Testis (tissue), 3 donors: Measurements from ENCODE around the gene RCOR3. TPM values are rescaled to one million over a fixed set of nuclear protein-coding genes. Genes with fewer than 3 reads are reported as not detected.

Experiments
- DNase-seq: peaks from one replicate; pipeline ENCODE4 v3.0.0-alpha.2; 2019
- H3K27ac ChIP-seq, 2 donors: fragments of 200-600 bp; sonication (generic); one replicate each; pipeline ENCODE4 v1.5.1; 2019
- H3K27me3 ChIP-seq: fragments of 200-600 bp; sonication (generic); one replicate; pipeline ENCODE4 v1.5.1; 2019
- H3K36me3 ChIP-seq: fragments of 200-600 bp; sonication (generic); one replicate; pipeline ENCODE4 v1.5.1; 2017; ENCODE audit warnings: low read depth; ENCODE audit errors: missing control alignments
- H3K4me1 ChIP-seq: fragments of 200-600 bp; sonication (generic); one replicate; pipeline ENCODE4 v1.5.1; 2019
- H3K4me3 ChIP-seq, 2 donors: fragments of 200-600 bp; sonication (generic); one replicate each; pipeline ENCODE4 v1.5.1; 2017 to 2019
- H3K9me3 ChIP-seq: fragments of 200-600 bp; sonication (generic); one replicate; pipeline ENCODE4 v1.5.1; 2017
- POLR2A ChIP-seq: fragments of 450-650 bp; IDR thresholded peaks from one replicate; pipeline ENCODE4 v1.6.1; 2017; ENCODE audit warnings: antibody characterized with exemption, mild to moderate bottlenecking, moderate library complexity
- WGBS, 2 donors: methylation state at CpG; one replicate each; pipeline ENCODE4 v1.1.5; 2018; 5-methylcytosine and 5-hydroxymethylcytosine counted together
- intact Hi-C: fragments of 100-400 bp; cut with DNase I; formaldehyde crosslinking; loops from one replicate; pipeline ENCODE4 v1.15.1; 2023; ENCODE audit warnings: low total_unique reads
- polyA plus RNA-seq: library from polyadenylated mRNA; stranded (reverse); fragments of 350-450 nt; fragmentation: Illumina TruSeq; extraction: RNeasy Lipid Tissue Mini Kit (QIAGEN cat#74804); gene quantifications from one replicate; pipeline ENCODE4 v1.2.3, GENCODE V29; 2014; ENCODE audit warnings: low read depth, low replicate concordance; ENCODE audit not compliant: insufficient read depth
- total RNA-seq, 2 donors: library from RNA; depleted of rRNA; stranded (reverse); fragments of >200 nt; gene quantifications; one replicate each; pipeline ENCODE4 v1.2.3, GENCODE V29; 2016
- TF ChIP-seq, protein P1 (sequence below), 3 experiments: fragments of 450-650 bp in 2 of 3; fragments of 200-600 bp in 1 of 3; sonication (generic) in 1 of 3; IDR thresholded peaks; one replicate each; pipeline ENCODE4 v1.5.1; 2016 to 2019; ENCODE audit warnings: antibody characterized with exemption in 3 of 3, mild to moderate bottlenecking in 2 of 3, moderate library complexity in 1 of 3

The RCOR3 gene
- total and polyA plus RNA-seq, 3 donors from 2014 or later, result 114 to 141 (median 128) TPM

DNA sequence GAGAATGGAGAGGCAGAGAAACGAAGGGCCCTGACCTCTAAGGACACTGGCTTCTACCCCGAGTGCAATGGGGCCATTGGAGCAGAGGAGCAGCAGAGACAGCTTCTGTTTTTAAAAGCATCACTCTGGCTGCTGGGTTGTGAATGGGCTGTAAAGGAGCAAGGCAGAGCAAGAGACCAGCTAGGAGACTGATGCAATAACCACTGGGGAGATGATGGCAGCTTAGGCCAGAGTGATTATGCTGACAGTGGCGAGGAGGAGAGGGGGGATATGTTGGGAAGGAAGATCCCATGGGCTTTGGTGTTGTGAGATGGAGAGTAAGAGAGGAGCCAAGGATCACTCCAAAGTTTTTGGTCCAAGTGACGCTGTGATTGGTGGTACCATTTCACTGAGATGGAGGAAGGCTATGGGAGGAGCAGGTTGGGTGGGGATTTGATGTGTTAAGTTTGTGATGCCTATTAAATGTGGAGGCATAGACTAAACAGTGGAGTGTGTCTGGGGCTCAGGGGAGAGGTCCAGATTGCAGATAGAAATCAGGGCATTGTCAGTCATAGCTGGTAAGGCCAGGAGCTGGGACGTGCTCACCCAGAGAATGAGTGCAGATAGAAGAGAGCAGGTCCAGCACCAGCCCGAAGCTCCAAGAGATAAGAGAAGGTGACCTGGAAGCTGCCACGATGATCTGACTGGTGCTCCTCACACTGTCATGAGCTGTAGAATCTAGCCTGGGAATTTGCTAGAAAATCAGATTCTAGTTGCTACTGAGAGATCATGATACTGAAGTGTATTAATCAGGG is 78.5 kb downstream of the RCOR3 start:
- Histone ChIP-seq H3K36me3 (no peaks in the 10 kb centered on the region), H3K4me1 (peaks cover under 1% of the 10 kb centered on the region), H3K4me3 (no peak overlapping the region), H3K27me3 (no peaks in the 10 kb centered on the region), H3K9me3 (no peaks in the 10 kb centered on the region), H3K27ac (no peak overlapping the region)
- DNase-seq, result no peak
- WGBS, 2 donors, result 69 to 81% methylated on average over 7 of the region's 7 CpGs
- no peak for TF ChIP-seq POLR2A
- TF ChIP-seq, protein P1, sequence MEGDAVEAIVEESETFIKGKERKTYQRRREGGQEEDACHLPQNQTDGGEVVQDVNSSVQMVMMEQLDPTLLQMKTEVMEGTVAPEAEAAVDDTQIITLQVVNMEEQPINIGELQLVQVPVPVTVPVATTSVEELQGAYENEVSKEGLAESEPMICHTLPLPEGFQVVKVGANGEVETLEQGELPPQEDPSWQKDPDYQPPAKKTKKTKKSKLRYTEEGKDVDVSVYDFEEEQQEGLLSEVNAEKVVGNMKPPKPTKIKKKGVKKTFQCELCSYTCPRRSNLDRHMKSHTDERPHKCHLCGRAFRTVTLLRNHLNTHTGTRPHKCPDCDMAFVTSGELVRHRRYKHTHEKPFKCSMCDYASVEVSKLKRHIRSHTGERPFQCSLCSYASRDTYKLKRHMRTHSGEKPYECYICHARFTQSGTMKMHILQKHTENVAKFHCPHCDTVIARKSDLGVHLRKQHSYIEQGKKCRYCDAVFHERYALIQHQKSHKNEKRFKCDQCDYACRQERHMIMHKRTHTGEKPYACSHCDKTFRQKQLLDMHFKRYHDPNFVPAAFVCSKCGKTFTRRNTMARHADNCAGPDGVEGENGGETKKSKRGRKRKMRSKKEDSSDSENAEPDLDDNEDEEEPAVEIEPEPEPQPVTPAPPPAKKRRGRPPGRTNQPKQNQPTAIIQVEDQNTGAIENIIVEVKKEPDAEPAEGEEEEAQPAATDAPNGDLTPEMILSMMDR (IDR thresholded peaks at IDR 0.05), result no peak
- intact Hi-C loops, result loop anchor here (10.0 kb wide), 1 partner anchor 317 kb away; no protein-coding TSS in a partner anchor

DNA sequence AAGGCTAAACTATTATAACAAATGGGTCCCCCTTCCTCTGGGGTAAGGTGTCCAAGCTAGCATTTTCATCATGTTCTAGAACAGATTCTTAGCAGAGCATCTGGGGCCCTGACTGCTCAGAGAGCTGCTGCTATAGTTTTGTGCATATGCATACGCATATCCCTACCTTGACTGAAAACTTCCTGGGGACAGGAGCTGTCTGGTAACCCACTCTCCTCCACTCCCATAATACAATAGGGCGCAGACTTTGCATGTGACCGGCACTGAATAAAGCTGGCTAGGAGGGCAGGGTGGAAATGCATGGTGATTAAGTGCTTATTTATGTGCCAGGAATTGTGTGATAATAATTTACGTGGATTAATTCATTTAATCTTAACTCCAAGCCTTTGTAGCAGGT is 79.1 kb downstream of the RCOR3 start:
- H3K36me3 ChIP-seq, result no peaks in the 10 kb centered on the region
- H3K9me3 ChIP-seq, result no peaks in the 10 kb centered on the region
- no peak overlapping the region for H3K27ac ChIP-seq
- intact Hi-C loops, result loop anchor here (10.0 kb wide), 1 partner anchor 317 kb away; no protein-coding TSS in a partner anchor
- TF ChIP-seq, protein P1 (IDR thresholded peaks at IDR 0.05), result no peak
- TF ChIP-seq POLR2A, result no peak
- WGBS, 2 donors, result 92 to 93% methylated on average over 4 of the region's 4 CpGs
- H3K4me3 ChIP-seq, result no peak overlapping the region
- no peaks in the 10 kb centered on the region for H3K27me3 ChIP-seq
- no peak for DNase-seq
- no peaks in the 10 kb centered on the region for H3K4me1 ChIP-seq

DNA sequence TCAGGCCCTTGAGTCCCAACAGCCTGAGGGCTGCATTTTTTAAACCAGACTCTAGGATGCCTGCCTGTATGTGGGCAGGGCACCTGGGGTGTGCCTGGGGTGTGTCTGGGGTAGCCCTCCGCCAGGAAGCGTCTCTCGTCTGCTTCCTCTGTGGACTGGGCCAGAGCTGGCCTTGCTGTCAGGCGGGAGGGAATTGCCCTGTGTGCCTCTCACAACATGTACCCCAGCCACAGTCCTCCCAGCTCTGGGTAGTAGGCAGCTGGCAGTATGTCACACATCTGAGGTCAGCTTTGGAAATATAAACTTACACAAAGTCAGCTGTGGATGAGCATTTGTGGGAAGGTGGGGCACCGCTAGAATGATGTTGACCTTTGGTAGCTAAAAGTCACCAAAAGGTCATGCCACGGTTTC is 80.5 kb downstream of the RCOR3 start:
- H3K36me3 ChIP-seq, result no peaks in the 10 kb centered on the region
- H3K27me3 ChIP-seq, result no peaks in the 10 kb centered on the region
- no peak for TF ChIP-seq POLR2A
- TF ChIP-seq, protein P1 (IDR thresholded peaks at IDR 0.05), result no peak
- H3K4me1 ChIP-seq, result no peaks in the 10 kb centered on the region
- 84 to 92% methylated on average over 5 to 6 of the region's 6 CpGs for WGBS, 2 donors
- H3K4me3 ChIP-seq, result no peak overlapping the region
- DNase-seq, result no peak
- H3K27ac ChIP-seq, result no peak overlapping the region
- intact Hi-C loops, result loop anchor here (10.0 kb wide), 1 partner anchor 315 kb away; no protein-coding TSS in a partner anchor
- no peaks in the 10 kb centered on the region for H3K9me3 ChIP-seq

DNA sequence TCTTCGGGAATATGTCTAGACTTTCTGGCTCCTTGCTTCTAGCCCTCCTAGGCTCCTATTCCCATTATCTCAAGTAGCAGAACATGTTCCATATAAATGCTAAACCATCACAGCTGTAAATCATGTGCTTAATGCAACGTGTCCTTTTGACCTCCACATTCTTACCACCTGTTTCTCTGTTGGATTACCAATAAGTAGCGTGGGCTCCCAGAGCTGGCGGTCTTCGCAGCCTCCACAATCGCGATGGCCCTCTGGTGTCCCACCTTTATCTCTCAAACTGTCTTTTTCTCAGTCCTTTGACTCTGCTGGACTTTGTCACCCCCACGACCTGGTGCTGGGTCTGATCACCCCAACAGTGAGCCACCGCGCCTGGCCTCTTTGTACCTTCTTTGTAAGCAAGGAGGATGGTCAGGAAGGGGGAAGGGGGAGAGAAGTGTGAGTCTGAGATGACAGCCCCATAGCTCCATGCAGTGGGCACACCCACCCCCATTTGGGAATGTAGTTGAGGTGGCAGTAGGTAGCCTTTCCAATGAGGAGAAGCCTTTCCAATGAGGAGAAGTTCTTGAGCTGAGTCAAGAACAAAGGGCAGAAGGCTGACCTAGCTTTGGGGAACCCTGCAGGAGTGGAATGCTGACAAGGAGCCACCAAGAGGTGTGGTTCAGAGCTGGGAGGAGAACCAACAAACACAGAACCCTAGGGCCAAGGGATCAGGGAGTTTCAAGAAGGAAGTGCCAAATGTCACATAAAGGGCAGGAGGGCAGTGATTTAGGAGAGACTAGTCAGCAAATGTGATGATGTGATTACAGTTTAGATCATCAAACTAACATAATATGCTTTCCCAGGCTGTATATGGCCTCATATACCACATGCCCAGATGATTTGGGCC is 81.7 kb downstream of the RCOR3 start:
- 90 to 95% methylated on average over 10 of the region's 10 CpGs for WGBS, 2 donors
- Histone ChIP-seq H3K9me3 (no peaks in the 10 kb centered on the region), H3K36me3 (no peaks in the 10 kb centered on the region), H3K4me3 (no peak overlapping the region), H3K4me1 (no peaks in the 10 kb centered on the region), H3K27ac (no peak overlapping the region), H3K27me3 (no peaks in the 10 kb centered on the region)
- no peak for DNase-seq
- intact Hi-C loops, result no loop called here
- TF ChIP-seq, protein P1 (IDR thresholded peaks at IDR 0.05), result no peak
- TF ChIP-seq POLR2A, result no peak
